GM18873 (cell line): ENCODE data around the gene ANAPC4.
"Not testable (repeated sequence)": the region's sequence is repeated elsewhere in the genome, so short reads cannot be mapped to it uniquely, and the experiment has no call there.

ENCODE experiments used
- ATAC-seq: cut with Tn5 transposase; IDR thresholded peaks from one replicate; pipeline ENCODE4 v1.9.1; 2021; ENCODE audit warnings: mild to moderate bottlenecking, moderate library complexity, moderate number of reproducible peaks; ENCODE audit not compliant: unreplicated experiment, low FRiP score

The ANAPC4 gene

GRCh38 chr4:25372549-25372948, 4.5 kb upstream of the ANAPC4 start:
- ATAC-seq, result not testable (repeated sequence)

GRCh38 chr4:25377572-25378436, 741 bp downstream of the ANAPC4 start:
- peak; percentile 4 for ATAC-seq

- no peak for ATAC-seq
Measured at GRCh38 chr4:25378437-25378743, 1.3 kb downstream of the ANAPC4 start.

- no peak for ATAC-seq
Measured at GRCh38 chr4:25379591-25379990, 2.5 kb downstream of the ANAPC4 start.

GRCh38 chr4:25383647-25384046, 6.6 kb downstream of the ANAPC4 start:
- no peak for ATAC-seq

- no peak for ATAC-seq
Measured at GRCh38 chr4:25386926-25387325, 9.9 kb downstream of the ANAPC4 start.

GRCh38 chr4:25397305-25397704, 20.2 kb downstream of the ANAPC4 start:
- no peak for ATAC-seq

- no peak for ATAC-seq
Measured at GRCh38 chr4:25399510-25399909, 22.4 kb downstream of the ANAPC4 start.

GRCh38 chr4:25401066-25401465, 24.0 kb downstream of the ANAPC4 start:
- no peak for ATAC-seq

GRCh38 chr4:25402521-25402920, 25.5 kb downstream of the ANAPC4 start:
- ATAC-seq, result no peak

- no peak for ATAC-seq
Measured at GRCh38 chr4:25403699-25404098, 26.6 kb downstream of the ANAPC4 start.

GRCh38 chr4:25405453-25405852, 28.4 kb downstream of the ANAPC4 start:
- no peak for ATAC-seq

GRCh38 chr4:25406081-25406692, 29.1 kb downstream of the ANAPC4 start:
- no peak for ATAC-seq

- ATAC-seq, result no peak
Measured at GRCh38 chr4:25410820-25411529, 33.9 kb downstream of the ANAPC4 start.

GRCh38 chr4:25413261-25413660, 36.2 kb downstream of the ANAPC4 start:
- ATAC-seq, result no peak

GRCh38 chr4:25417014-25417413, 40.0 kb downstream of the ANAPC4 start:
- no peak for ATAC-seq

- no peak for ATAC-seq
Measured at GRCh38 chr4:25420931-25421330, 43.9 kb downstream of the ANAPC4 start.

GRCh38 chr4:25421816-25422525, 44.9 kb downstream of the ANAPC4 start:
- ATAC-seq, result no peak

- no peak for ATAC-seq
Measured at GRCh38 chr4:25423548-25423947, 46.5 kb downstream of the ANAPC4 start.

GRCh38 chr4:25424539-25425228, 47.6 kb downstream of the ANAPC4 start:
- ATAC-seq, result no peak
